Lower leg skin (tissue), 4 donors: ENCODE measurements around the gene CGB1. TPM values are rescaled to one million over a fixed set of nuclear protein-coding genes. Genes with fewer than 3 reads are reported as not detected.

Experiments used
- DNase-seq, 2 donors: peaks; one replicate each; pipeline ENCODE4 v3.0.0-alpha.2; 2019; ENCODE audit warnings: low spot score in 2 of 2
- H3K4me3 ChIP-seq: fragments of 200-600 bp; sonication (generic); 2 replicates; pipeline ENCODE4 v1.5.1; 2017; ENCODE audit warnings: mild to moderate bottlenecking, low read depth; ENCODE audit not compliant: poor library complexity, severe bottlenecking
- POLR2A ChIP-seq, 2 donors: fragments of 450-650 bp; IDR thresholded peaks; one replicate each; pipeline ENCODE4 v1.6.1; 2016 to 2017; ENCODE audit warnings: antibody characterized with exemption in 2 of 2, mild to moderate bottlenecking in 1 of 2, moderate library complexity in 1 of 2
- WGBS, 2 donors: methylation state at CpG; one replicate each; pipeline ENCODE4 v1.1.5; 2018; 5-methylcytosine and 5-hydroxymethylcytosine counted together
- intact Hi-C: fragments of 100-400 bp; cut with DNase I; formaldehyde crosslinking; loops from one replicate; pipeline ENCODE4 v1.15.0; 2023; ENCODE audit warnings: low total_unique reads
- total RNA-seq, 4 donors: library from RNA; depleted of rRNA; stranded (reverse); fragments of >200 nt; gene quantifications; one replicate each; pipeline ENCODE4 v1.1.0, GENCODE V29; 2016
- TF ChIP-seq, protein P1 (sequence below), 3 donors: fragments of 450-650 bp; IDR thresholded peaks; one replicate each; pipeline ENCODE4 v1.5.1; 2016; ENCODE audit warnings: antibody characterized with exemption in 3 of 3, mild to moderate bottlenecking in 3 of 3, moderate library complexity in 2 of 3

CGB1 gene
- total RNA-seq, 4 donors from 2014 or later = 2.2 TPM; not detected in 3

DNA sequence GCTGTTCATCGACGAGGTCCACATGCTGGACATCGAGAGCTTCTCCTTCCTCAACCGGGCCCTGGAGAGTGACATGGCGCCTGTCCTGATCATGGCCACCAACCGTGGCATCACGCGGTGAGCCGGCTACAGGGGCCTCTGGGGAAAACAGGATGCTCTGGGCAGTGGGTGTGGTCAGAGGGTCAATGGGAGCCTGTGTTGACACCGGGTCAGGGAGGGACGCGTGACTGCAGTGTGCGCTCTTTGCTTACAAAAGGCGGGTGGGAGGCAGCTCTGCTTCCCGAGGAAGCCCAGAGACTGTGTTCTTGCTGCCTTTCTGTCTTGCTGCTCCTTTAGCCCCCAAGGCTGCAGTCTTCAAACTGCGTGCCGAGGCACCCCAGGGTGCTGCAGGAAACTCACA lies 25.5 kb downstream of the CGB1 start:
- DNase-seq = no peak
- intact Hi-C loops = no loop called here
- TF ChIP-seq POLR2A (IDR thresholded peaks at IDR 0.05) = no peak
- TF ChIP-seq, protein P1, sequence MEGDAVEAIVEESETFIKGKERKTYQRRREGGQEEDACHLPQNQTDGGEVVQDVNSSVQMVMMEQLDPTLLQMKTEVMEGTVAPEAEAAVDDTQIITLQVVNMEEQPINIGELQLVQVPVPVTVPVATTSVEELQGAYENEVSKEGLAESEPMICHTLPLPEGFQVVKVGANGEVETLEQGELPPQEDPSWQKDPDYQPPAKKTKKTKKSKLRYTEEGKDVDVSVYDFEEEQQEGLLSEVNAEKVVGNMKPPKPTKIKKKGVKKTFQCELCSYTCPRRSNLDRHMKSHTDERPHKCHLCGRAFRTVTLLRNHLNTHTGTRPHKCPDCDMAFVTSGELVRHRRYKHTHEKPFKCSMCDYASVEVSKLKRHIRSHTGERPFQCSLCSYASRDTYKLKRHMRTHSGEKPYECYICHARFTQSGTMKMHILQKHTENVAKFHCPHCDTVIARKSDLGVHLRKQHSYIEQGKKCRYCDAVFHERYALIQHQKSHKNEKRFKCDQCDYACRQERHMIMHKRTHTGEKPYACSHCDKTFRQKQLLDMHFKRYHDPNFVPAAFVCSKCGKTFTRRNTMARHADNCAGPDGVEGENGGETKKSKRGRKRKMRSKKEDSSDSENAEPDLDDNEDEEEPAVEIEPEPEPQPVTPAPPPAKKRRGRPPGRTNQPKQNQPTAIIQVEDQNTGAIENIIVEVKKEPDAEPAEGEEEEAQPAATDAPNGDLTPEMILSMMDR (IDR thresholded peaks at IDR 0.05) = no peak
- H3K4me3 ChIP-seq = no peak overlapping the region
- WGBS, 2 donors = 84 to 97% methylated on average over 11 to 13 of the region's 17 CpGs

DNA sequence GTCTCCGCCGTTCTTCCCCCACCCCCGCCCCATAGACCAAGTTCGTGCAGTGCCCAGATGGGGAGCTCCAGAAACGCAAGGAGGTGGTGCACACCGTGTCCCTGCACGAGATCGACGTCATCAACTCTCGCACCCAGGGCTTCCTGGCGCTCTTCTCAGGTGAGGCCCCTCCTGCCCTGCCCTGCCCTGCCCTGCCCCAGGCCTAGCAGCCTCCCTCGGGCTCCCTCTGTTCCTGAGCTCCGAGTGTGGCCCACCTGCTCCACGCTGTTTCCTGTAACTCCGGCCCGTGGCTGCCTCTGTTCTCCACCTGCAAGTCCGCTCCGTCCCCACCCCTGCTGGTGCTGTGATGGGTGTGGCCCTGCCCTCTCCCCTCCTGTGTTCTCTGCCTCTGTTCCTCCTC lies 26.2 kb downstream of the CGB1 start:
- no peak for DNase-seq
- intact Hi-C loops = no loop called here
- no peak overlapping the region for H3K4me3 ChIP-seq
- 93 to 94% methylated on average over 14 to 18 of the region's 18 CpGs for WGBS, 2 donors
- TF ChIP-seq, protein P1 (IDR thresholded peaks at IDR 0.05) = no peak
- TF ChIP-seq POLR2A (IDR thresholded peaks at IDR 0.05) = no peak

DNA sequence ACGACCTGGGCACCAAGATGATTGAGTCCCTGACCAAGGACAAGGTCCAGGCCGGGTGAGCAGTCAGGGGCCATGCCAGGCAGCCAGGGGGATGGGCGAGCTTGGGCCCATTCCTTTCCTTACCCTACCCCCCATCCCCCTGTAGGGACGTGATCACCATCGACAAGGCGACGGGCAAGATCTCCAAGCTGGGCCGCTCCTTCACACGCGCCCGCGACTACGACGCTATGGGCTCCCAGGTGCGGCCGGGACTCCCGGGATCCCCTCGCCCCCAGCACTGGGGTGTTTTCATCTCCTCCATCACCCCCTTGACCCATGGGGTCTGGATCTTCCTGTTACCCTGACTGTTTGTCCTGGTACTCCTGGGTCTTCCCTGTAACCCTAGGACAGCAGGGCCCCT lies 26.9 kb downstream of the CGB1 start:
- no peak for TF ChIP-seq POLR2A (IDR thresholded peaks at IDR 0.05)
- TF ChIP-seq, protein P1 (IDR thresholded peaks at IDR 0.05) = no peak
- no peak overlapping the region for H3K4me3 ChIP-seq
- intact Hi-C loops = no loop called here
- DNase-seq = no peak
- 91 to 96% methylated on average over 5 to 17 of the region's 18 CpGs for WGBS, 2 donors

DNA sequence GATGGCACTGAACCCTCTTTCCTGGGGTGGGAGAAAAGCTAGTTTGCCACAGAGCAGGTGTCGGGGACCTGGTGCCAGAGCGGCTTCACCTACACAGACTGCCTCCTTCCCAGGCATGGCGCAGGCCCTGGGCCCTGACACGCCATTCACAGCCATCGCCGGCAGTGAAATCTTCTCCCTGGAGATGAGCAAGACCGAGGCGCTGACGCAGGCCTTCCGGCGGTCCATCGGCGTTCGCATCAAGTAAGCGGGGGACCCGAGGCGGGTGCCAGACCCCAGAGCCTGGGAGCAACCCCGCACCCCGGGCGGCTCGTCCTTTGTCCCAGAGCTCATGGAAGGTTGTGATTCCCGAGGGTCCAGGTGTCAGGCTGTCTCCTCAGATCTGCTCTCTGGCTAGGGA lies 29.8 kb downstream of the CGB1 start:
- intact Hi-C loops = no loop called here
- DNase-seq = no peak

DNA sequence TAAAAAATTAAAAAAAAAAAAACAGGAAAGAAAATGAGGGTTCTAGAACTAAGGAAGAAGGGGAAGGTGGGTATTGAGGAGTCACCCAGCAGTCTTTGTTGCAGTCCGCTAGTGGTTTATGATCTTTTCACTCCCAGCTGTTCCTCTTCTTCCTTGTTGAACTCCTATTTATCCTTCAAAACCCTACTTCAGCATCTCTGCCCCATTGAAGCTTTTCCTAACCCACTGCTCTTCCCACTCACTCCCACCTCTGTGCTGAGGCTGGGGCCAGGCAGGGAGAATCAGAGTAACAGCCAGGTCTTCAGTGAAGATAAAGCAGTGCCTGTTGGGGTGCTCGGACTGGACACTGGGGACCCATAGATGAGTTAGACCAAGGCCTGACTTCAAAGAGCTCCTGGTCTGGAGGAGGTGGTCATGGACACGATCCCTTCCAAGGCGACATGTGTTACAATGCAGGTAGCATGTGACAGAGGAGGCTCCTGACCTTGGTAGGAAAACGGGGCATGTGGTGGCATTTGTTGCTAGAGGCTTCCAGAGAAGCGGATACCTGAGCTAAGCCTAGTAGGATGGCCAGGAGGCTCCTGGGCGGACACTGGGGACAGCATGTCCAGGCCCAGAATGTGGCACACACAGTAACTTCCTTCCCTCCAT lies 31.6 kb downstream of the CGB1 start:
- DNase-seq = no peak
- TF ChIP-seq, protein P1 (IDR thresholded peaks at IDR 0.05) = no peak
- no peak for TF ChIP-seq POLR2A (IDR thresholded peaks at IDR 0.05)
- no peak overlapping the region for H3K4me3 ChIP-seq
- 91 to 93% methylated on average over 7 of the region's 7 CpGs for WGBS, 2 donors
- intact Hi-C loops = no loop called here

More for the DNA sequence above, 29.8 kb downstream of the CGB1 start:
- H3K4me3 ChIP-seq = no peak overlapping the region
- 95% methylated on average over 18 to 22 of the region's 22 CpGs for WGBS, 2 donors
- no peak for TF ChIP-seq POLR2A (IDR thresholded peaks at IDR 0.05)
- TF ChIP-seq, protein P1 (IDR thresholded peaks at IDR 0.05) = no peak

DNA sequence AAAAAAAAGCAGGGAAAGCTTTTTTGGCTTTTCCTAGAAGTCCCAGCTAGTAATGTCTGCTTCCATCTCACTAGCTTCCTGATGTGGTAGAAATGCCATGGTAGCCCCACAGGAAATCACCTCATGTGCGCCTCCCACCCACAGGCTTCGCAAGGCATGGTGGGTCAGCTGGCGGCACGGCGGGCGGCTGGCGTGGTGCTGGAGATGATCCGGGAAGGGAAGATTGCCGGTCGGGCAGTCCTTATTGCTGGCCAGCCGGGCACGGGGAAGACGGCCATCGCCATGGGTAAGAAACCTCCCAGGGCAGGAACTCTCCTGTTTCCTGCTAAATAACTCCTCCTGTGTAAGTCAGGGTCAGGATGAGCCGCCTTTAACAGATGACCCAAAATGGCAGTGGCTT lies 32.6 kb downstream of the CGB1 start:
- TF ChIP-seq, protein P1 (IDR thresholded peaks at IDR 0.05) = no peak
- TF ChIP-seq POLR2A (IDR thresholded peaks at IDR 0.05) = no peak
- no peak for DNase-seq
- 98% methylated on average over 15 of the region's 15 CpGs for WGBS, 2 donors
- intact Hi-C loops = no loop called here
- H3K4me3 ChIP-seq = no peak overlapping the region
